HepG2 (cell line): ENCODE data around the gene LIMD2. TPM values are rescaled to one million over a fixed set of nuclear protein-coding genes. Genes with fewer than 3 reads are reported as not detected.

Source experiments
- FOXC1 ChIP-seq: sonication (generic); formaldehyde crosslinking; IDR thresholded peaks from 2 replicates; pipeline ENCODE4 v1.8.0; 2022; ENCODE audit warnings: mild to moderate bottlenecking, missing genetic modification reagents, borderline replicate concordance
- FOXK2 ChIP-seq: fragments of 450-650 bp; IDR thresholded peaks from 2 replicates; pipeline ENCODE4 v1.6.1; 2016
- GZF1 ChIP-seq: sonication (generic); formaldehyde crosslinking; IDR thresholded peaks from 2 replicates; pipeline ENCODE4 v1.5.1; 2020; ENCODE audit warnings: mild to moderate bottlenecking, missing genetic modification reagents
- ZC3H13 ChIP-seq: sonication (generic); formaldehyde crosslinking; IDR thresholded peaks from 2 replicates; pipeline ENCODE4 v1.8.1; 2023; ENCODE audit warnings: mild to moderate bottlenecking, missing genetic modification reagents, moderate library complexity
- ZIK1 ChIP-seq: sonication (generic); formaldehyde crosslinking; IDR thresholded peaks from 2 replicates; pipeline ENCODE4 v1.5.0; 2020; ENCODE audit warnings: mild to moderate bottlenecking, low read depth, missing genetic modification reagents, borderline replicate concordance
- ZMYM2 ChIP-seq: sonication (generic); formaldehyde crosslinking; IDR thresholded peaks from 2 replicates; pipeline ENCODE4 v1.8.0; 2022; ENCODE audit warnings: mild to moderate bottlenecking, missing genetic modification reagents
- polyA plus RNA-seq, 8 experiments: library from polyadenylated mRNA; depleted of rRNA in 3 of 8; stranded (reverse) in 7 of 8; unstranded in 1 of 8; fragments of >200 nt; fragmentation: Illumina TruSeq in 4 of 8; extraction: Trizol in 4 of 8; gene quantifications; 2 replicates each; pipeline versions ENCODE4 v1.2.1 to v1.2.3, GENCODE V29; 2011 to 2016; ENCODE audit warnings: low read depth in 4 of 8, missing spikeins in 1 of 8, mixed read lengths in 1 of 8; ENCODE audit not compliant: insufficient read depth in 1 of 8
- total RNA-seq, 5 experiments: library from RNA; depleted of rRNA; stranded (reverse); fragments of >200 nt; fragmentation: Illumina TruSeq; extraction: Trizol; gene quantifications; 2 replicates each; pipeline ENCODE4 v1.2.3, GENCODE V29; 2016; ENCODE audit warnings: low read depth in 1 of 5
- TF ChIP-seq, protein P1 (sequence below): sonication (generic); formaldehyde crosslinking; IDR thresholded peaks from one replicate; pipeline ENCODE4 v1.5.1; 2020; ENCODE audit warnings: mild to moderate bottlenecking, missing genetic modification reagents; ENCODE audit errors: not compliant biosample characterization
- TF ChIP-seq, protein P2 (sequence below): sonication (generic); formaldehyde crosslinking; IDR thresholded peaks from 2 replicates; pipeline ENCODE4 v1.5.1; 2020; ENCODE audit warnings: mild to moderate bottlenecking, missing genetic modification reagents, moderate library complexity
- TF ChIP-seq, protein P3 (sequence below): sonication (generic); IDR thresholded peaks from 2 replicates; pipeline ENCODE4 v1.6.1; 2016; ENCODE audit warnings: low read depth, borderline replicate concordance

LIMD2 gene
- total and polyA plus RNA-seq, 2 of the 13 experiments (the other 11 are each of a cell fraction or from before 2014, with no cell fraction given), result 9.0 to 20.8 TPM

DNA sequence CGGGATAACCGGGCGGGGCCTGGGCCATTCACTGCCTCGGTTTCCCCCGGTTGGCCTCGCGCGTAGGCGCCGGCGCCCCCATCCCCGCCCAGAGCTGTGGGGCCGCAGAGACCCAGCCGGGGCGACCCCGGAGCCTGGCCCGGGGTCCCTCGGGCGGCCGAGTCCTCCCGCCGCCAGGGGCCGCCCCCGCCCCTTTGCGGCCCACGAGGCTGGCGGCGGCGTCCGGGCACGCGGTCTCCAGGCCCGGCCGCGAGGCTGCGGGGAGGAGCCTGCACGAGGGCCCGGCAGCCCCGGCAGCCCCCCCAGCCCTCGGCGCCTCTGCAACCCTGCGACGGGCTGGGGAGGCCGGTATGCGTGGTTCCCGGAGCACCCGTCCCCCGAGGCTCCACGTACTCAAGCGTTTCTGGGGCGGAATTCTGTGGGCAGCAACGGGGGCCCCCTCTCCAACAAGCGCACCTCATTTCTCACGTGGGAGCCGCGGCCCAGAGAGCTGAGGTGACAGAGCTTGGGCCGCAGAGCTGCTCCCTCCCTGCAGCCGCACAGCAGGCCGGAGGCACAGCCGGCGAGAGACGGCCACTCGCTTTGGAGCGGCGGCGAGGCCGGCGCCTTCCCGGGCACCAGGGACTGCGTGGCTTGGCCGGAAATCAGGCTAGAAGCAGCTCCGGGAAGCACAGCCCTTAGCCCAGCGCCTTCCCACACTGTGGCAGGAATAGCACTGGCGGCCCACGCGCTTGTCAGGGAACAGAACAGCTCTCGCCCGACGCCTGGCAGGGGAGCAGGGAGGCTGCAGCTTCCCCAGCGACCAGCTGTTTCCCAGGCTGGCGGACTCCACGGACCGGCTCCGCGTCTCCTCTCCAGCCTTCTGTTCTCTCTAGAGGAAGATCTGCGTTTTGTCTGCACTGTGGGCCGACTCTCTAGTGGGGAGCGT lies 867 bp upstream of the LIMD2 start (continued):
- no peak for TF ChIP-seq ZMYM2 (CRISPR knock-in tag)
- TF ChIP-seq FOXC1 (CRISPR knock-in tag), result no peak
- TF ChIP-seq GZF1 (CRISPR knock-in tag), result no peak
- TF ChIP-seq, protein P1, sequence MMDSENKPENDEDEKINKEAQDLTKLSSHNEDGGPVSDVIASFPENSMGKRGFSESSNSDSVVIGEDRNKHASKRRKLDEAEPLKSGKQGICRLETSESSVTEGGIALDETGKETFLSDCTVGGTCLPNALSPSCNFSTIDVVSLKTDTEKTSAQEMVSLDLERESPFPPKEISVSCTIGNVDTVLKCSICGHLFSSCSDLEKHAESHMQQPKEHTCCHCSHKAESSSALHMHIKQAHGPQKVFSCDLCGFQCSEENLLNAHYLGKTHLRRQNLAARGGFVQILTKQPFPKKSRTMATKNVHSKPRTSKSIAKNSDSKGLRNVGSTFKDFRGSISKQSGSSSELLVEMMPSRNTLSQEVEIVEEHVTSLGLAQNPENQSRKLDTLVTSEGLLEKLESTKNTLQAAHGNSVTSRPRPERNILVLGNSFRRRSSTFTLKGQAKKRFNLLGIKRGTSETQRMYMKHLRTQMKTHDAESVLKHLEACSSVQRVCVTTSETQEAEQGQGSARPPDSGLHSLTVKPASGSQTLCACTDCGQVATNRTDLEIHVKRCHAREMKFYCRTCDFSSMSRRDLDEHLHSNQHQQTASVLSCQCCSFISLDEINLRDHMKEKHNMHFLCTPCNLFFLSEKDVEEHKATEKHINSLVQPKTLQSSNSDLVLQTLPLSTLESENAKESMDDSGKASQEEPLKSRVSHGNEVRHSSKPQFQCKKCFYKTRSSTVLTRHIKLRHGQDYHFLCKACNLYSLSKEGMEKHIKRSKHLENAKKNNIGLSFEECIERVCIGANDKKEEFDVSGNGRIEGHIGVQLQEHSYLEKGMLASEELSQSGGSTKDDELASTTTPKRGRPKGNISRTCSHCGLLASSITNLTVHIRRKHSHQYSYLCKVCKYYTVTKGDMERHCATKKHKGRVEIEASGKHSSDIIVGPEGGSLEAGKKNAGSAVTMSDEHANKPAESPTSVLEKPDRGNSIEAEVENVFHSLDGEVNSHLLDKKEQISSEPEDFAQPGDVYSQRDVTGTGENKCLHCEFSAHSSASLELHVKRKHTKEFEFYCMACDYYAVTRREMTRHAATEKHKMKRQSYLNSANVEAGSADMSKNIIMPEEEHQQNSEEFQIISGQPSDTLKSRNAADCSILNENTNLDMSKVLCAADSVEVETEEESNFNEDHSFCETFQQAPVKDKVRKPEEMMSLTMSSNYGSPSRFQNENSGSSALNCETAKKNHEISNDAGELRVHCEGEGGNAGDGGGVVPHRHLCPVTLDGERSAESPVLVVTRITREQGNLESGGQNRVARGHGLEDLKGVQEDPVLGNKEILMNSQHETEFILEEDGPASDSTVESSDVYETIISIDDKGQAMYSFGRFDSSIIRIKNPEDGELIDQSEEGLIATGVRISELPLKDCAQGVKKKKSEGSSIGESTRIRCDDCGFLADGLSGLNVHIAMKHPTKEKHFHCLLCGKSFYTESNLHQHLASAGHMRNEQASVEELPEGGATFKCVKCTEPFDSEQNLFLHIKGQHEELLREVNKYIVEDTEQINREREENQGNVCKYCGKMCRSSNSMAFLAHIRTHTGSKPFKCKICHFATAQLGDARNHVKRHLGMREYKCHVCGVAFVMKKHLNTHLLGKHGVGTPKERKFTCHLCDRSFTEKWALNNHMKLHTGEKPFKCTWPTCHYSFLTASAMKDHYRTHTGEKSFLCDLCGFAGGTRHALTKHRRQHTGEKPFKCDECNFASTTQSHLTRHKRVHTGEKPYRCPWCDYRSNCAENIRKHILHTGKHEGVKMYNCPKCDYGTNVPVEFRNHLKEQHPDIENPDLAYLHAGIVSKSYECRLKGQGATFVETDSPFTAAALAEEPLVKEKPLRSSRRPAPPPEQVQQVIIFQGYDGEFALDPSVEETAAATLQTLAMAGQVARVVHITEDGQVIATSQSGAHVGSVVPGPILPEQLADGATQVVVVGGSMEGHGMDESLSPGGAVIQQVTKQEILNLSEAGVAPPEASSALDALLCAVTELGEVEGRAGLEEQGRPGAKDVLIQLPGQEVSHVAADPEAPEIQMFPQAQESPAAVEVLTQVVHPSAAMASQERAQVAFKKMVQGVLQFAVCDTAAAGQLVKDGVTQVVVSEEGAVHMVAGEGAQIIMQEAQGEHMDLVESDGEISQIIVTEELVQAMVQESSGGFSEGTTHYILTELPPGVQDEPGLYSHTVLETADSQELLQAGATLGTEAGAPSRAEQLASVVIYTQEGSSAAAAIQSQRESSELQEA (CRISPR knock-in tag), result no peak
- TF ChIP-seq ZIK1 (CRISPR knock-in tag), result no peak
- no peak for TF ChIP-seq FOXK2
- TF ChIP-seq ZC3H13, result 0 out of 2 replicates have a peak, but pooled peaks have one; percentile 24
- TF ChIP-seq, protein P2, sequence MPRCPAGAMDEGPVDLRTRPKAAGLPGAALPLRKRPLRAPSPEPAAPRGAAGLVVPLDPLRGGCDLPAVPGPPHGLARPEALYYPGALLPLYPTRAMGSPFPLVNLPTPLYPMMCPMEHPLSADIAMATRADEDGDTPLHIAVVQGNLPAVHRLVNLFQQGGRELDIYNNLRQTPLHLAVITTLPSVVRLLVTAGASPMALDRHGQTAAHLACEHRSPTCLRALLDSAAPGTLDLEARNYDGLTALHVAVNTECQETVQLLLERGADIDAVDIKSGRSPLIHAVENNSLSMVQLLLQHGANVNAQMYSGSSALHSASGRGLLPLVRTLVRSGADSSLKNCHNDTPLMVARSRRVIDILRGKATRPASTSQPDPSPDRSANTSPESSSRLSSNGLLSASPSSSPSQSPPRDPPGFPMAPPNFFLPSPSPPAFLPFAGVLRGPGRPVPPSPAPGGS, result 0 out of 2 replicates have a peak, but pooled peaks have one; percentile 1
- TF ChIP-seq, protein P3, sequence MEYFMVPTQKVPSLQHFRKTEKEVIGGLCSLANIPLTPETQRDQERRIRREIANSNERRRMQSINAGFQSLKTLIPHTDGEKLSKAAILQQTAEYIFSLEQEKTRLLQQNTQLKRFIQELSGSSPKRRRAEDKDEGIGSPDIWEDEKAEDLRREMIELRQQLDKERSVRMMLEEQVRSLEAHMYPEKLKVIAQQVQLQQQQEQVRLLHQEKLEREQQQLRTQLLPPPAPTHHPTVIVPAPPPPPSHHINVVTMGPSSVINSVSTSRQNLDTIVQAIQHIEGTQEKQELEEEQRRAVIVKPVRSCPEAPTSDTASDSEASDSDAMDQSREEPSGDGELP, result no peak
